Measurements from ENCODE around the gene LY9.

Gene LY9

DNA sequence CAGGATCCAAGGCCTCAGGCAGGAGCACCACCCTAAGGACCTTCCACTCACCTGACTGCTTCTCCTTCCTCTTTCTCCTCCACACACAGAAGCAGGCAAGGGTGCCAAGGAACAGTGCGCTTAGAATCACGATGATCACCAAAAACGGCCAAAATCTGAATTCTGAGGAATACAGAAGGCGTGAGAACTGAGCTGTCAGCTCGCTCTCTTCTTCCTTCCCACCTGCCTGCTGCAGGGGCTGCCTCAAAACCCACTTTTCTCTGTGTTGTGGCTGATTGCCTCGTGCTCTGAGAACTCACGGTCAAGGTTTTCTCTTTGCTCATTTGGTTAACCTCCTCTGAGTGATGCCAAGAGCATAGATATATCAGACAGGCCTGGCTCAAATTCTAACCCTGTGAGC is 42.9 kb downstream of the LY9 start:
- Histone ChIP-seq H3K36me3 (replicated peaks) (no peaks in the 10 kb centered on the region), H3K4me3 (ENCODE audit: low read depth, low read length) (no peak overlapping the region), H3K27me3 (replicated peaks) (no peaks in the 10 kb centered on the region), H3K27ac (no peak overlapping the region)
- in situ Hi-C loops (cut with HindIII; ENCODE audit: low pct_ligation_motif_present, low sequenced_read_pairs), result no loop called here
- no peak for DNase-seq
- no peak for TF ChIP-seq CTCF (IDR thresholded peaks at IDR 0.05; ENCODE audit: low read depth, low read length, missing control alignments)

- DNase-seq, result no peak
- H3K27me3 ChIP-seq (replicated peaks), result no peaks in the 10 kb centered on the region
- in situ Hi-C loops (cut with HindIII; ENCODE audit: low pct_ligation_motif_present, low sequenced_read_pairs), result no loop called here
- no peak overlapping the region for H3K4me3 ChIP-seq (ENCODE audit: low read depth, low read length)
- H3K27ac ChIP-seq, result no peak overlapping the region
- H3K36me3 ChIP-seq (replicated peaks), result no peaks in the 10 kb centered on the region
- TF ChIP-seq CTCF (IDR thresholded peaks at IDR 0.05; ENCODE audit: low read depth, low read length, missing control alignments), result no peak
Measured at GRCh38 chr1:160839746-160840145, 43.8 kb downstream of the LY9 start.

DNA sequence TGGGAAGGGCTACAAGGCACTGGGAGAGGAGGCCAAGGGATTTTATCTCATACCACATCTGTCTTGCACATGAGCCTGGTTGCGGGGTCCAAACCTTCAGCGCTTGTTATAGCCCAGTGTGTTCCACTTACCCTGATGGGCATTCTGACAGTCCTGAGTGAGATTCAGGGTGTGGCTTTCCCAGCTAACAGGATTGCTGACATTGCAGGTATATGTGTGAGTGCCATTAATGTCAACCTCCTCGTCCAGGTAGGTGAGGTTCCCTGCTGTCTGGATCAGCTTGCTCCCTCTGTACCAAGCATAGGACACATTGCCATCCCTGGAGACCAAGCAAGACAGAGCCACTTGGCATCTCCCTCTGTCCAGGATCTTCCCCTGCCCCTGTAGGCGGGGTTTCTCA is 45.1 kb downstream of the LY9 start:
- Histone ChIP-seq H3K27ac (no peak overlapping the region), H3K4me3 (ENCODE audit: low read depth, low read length) (no peak overlapping the region), H3K27me3 (replicated peaks) (no peaks in the 10 kb centered on the region), H3K36me3 (replicated peaks) (no peaks in the 10 kb centered on the region)
- DNase-seq, result no peak
- in situ Hi-C loops (cut with HindIII; ENCODE audit: low pct_ligation_motif_present, low sequenced_read_pairs), result no loop called here
- no peak for TF ChIP-seq CTCF (IDR thresholded peaks at IDR 0.05; ENCODE audit: low read depth, low read length, missing control alignments)

GRCh38 chr1:160844447-160845232 is 48.7 kb downstream of the LY9 start:
- Histone ChIP-seq H3K27me3 (replicated peaks) (no peaks in the 10 kb centered on the region), H3K27ac (no peak overlapping the region), H3K36me3 (replicated peaks) (no peaks in the 10 kb centered on the region), H3K4me3 (ENCODE audit: low read depth, low read length) (no peak overlapping the region)
- no peak for TF ChIP-seq CTCF (IDR thresholded peaks at IDR 0.05; ENCODE audit: low read depth, low read length, missing control alignments)
- in situ Hi-C loops (cut with HindIII; ENCODE audit: low pct_ligation_motif_present, low sequenced_read_pairs), result no loop called here
- no peak for DNase-seq

GRCh38 chr1:160846281-160846680 is 50.3 kb downstream of the LY9 start:
- TF ChIP-seq CTCF (IDR thresholded peaks at IDR 0.05; ENCODE audit: low read depth, low read length, missing control alignments), result no peak
- Histone ChIP-seq H3K27ac (no peak overlapping the region), H3K36me3 (replicated peaks) (no peaks in the 10 kb centered on the region), H3K4me3 (ENCODE audit: low read depth, low read length) (no peak overlapping the region), H3K27me3 (replicated peaks) (no peaks in the 10 kb centered on the region)
- in situ Hi-C loops (cut with HindIII; ENCODE audit: low pct_ligation_motif_present, low sequenced_read_pairs), result no loop called here
- no peak for DNase-seq

GRCh38 chr1:160850541-160850940 is 54.6 kb downstream of the LY9 start:
- H3K4me3 ChIP-seq (ENCODE audit: low read depth, low read length), result no peak overlapping the region
- no peak for TF ChIP-seq CTCF (IDR thresholded peaks at IDR 0.05; ENCODE audit: low read depth, low read length, missing control alignments)

More at GRCh38 chr1:160850541-160850940, 54.6 kb downstream of the LY9 start:
- Histone ChIP-seq H3K36me3 (replicated peaks) (no peaks in the 10 kb centered on the region), H3K27me3 (replicated peaks) (no peaks in the 10 kb centered on the region), H3K27ac (no peak overlapping the region)
- in situ Hi-C loops (cut with HindIII; ENCODE audit: low pct_ligation_motif_present, low sequenced_read_pairs), result no loop called here
- no peak for DNase-seq

Data from brain microvascular endothelial cell (primary cell).